Measurements from ENCODE around the gene RBM8A. TPM values are rescaled to one million over a fixed set of nuclear protein-coding genes. Genes with fewer than 3 reads are reported as not detected.

RBM8A gene
- total and polyA plus RNA-seq, 2 experiments from 2014 or later: 282 to 289 TPM

DNA sequence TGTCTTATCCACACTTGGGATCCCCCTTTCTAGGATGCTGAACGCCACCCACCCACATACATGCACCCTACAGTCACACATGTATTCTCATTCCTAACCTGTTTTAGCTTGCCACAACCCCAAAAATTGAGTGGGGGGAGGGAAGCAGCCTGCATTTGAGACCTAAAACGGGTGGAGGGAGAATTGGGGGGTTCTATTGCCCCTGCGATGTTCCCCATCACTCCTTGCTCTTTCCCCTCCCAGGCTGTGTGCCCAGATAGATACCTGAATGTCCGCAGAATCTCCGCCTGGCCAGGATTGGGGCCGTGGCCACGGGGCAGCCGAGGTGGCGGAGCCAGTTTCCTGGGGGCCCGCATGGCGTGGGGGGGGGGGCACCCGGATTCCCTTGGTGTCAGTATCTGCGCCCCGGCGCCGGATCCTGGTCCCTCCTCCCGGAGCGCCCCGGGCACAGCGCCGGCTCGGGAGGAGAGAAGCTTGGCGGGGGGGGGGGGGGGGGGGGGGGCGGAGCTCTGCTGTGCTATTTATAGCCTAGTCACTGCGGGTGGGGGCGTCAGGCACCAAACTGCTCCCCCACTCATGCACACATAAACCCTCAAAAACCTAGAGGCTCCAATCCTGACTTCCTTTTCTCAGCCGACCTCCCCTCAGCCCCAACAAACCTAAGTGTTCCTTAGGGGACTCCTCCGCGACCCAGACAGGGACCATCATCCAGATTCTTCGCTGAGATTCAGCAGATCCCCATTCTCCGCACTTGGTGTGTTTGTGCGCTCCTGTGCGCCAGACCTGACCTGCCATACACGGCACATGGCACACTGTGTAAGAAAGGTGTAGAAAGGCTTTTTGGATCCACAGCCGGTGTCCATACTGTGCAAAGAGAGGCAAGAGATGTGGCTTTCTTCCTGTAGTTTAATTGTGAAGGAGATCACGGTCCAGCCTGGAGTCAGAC, 35.1 kb upstream of the RBM8A start:
- TF ChIP-seq, protein P1, sequence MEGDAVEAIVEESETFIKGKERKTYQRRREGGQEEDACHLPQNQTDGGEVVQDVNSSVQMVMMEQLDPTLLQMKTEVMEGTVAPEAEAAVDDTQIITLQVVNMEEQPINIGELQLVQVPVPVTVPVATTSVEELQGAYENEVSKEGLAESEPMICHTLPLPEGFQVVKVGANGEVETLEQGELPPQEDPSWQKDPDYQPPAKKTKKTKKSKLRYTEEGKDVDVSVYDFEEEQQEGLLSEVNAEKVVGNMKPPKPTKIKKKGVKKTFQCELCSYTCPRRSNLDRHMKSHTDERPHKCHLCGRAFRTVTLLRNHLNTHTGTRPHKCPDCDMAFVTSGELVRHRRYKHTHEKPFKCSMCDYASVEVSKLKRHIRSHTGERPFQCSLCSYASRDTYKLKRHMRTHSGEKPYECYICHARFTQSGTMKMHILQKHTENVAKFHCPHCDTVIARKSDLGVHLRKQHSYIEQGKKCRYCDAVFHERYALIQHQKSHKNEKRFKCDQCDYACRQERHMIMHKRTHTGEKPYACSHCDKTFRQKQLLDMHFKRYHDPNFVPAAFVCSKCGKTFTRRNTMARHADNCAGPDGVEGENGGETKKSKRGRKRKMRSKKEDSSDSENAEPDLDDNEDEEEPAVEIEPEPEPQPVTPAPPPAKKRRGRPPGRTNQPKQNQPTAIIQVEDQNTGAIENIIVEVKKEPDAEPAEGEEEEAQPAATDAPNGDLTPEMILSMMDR (IDR thresholded peaks at IDR 0.05; ENCODE audit: low read depth, low read length): no peak
- peak overlapping the region; percentile 60 for H3K4me3 ChIP-seq
- no peaks in the 10 kb centered on the region for H3K9me3 ChIP-seq (ENCODE audit: low read depth)
- peaks cover 3% of the 10 kb centered on the region for H3K27me3 ChIP-seq
- no peak for DNase-seq (ENCODE audit: low read depth in 1 of 2, low spot score in 1 of 2)
- peaks cover 31% of the 10 kb centered on the region for H3K4me1 ChIP-seq (ENCODE audit: low read depth)
- no peaks in the 10 kb centered on the region for H3K36me3 ChIP-seq
- peak overlapping the region; percentile 47 for H3K27ac ChIP-seq

- H3K27me3 ChIP-seq: peaks cover 3% of the 10 kb centered on the region
These were observed 34.3 kb upstream of the RBM8A start for GRCh38 chr1:145961425-145962156.

GRCh38 chr1:145961109-145961424, 33.8 kb upstream of the RBM8A start:
- Histone ChIP-seq H3K4me3 (peak overlapping the region; percentile 60), H3K4me1 (ENCODE audit: low read depth) (peaks cover 37% of the 10 kb centered on the region), H3K27me3 (peaks cover 3% of the 10 kb centered on the region), H3K36me3 (no peaks in the 10 kb centered on the region), H3K27ac (peak overlapping the region; percentile 70), H3K9me3 (ENCODE audit: low read depth) (no peaks in the 10 kb centered on the region)
- TF ChIP-seq, protein P1 (IDR thresholded peaks at IDR 0.05; ENCODE audit: low read depth, low read length): no peak
- DNase-seq (ENCODE audit: low read depth in 1 of 2, low spot score in 1 of 2): no peak

More at GRCh38 chr1:145961425-145962156, 34.3 kb upstream of the RBM8A start:
- Histone ChIP-seq H3K27ac (no peak overlapping the region), H3K36me3 (no peaks in the 10 kb centered on the region), H3K9me3 (ENCODE audit: low read depth) (no peaks in the 10 kb centered on the region), H3K4me3 (peak overlapping the region; percentile 60), H3K4me1 (ENCODE audit: low read depth) (peaks cover 32% of the 10 kb centered on the region)
- TF ChIP-seq, protein P1 (IDR thresholded peaks at IDR 0.05; ENCODE audit: low read depth, low read length): no peak
- DNase-seq (ENCODE audit: low read depth in 1 of 2, low spot score in 1 of 2): peak; percentile 28 to 47

- peak overlapping the region; percentile 60 for H3K4me3 ChIP-seq
- TF ChIP-seq, protein P1 (IDR thresholded peaks at IDR 0.05; ENCODE audit: low read depth, low read length): no peak
- H3K9me3 ChIP-seq (ENCODE audit: low read depth): no peaks in the 10 kb centered on the region
- DNase-seq (ENCODE audit: low read depth in 1 of 2, low spot score in 1 of 2): peak; percentile 80 to 91
- H3K27ac ChIP-seq: peak overlapping the region; percentile 70
- H3K36me3 ChIP-seq: no peaks in the 10 kb centered on the region
- peaks cover 3% of the 10 kb centered on the region for H3K27me3 ChIP-seq
- H3K4me1 ChIP-seq (ENCODE audit: low read depth): peaks cover 42% of the 10 kb centered on the region
These were observed 33.3 kb upstream of the RBM8A start for GRCh38 chr1:145960468-145961108.

DNA sequence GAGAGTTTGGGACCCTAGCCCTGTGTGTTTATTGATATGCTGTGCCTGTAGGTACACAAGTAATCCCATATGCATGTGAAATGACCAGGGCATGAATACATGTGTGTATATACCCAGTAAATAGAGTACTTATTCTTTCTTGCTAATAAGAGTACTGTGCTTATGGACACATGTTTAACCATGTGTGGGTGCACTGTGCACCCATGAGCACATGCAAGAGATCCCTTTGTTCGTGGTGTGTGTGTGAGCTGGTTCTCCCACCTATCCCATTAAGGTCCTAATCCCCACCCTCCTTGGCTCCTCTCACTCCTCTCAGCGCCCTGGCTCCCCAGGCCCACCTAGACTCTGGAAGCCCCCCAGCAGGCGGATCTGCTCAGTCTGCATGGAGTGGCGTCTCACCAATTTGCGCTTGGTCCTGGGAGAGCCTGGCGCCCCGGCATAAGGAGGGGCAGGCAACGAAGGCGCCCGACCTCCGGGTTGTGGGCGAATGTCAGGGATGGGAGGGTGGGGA, 32.7 kb upstream of the RBM8A start:
- DNase-seq (ENCODE audit: low read depth in 1 of 2, low spot score in 1 of 2): no peak
- peaks cover 3% of the 10 kb centered on the region for H3K27me3 ChIP-seq
- no peaks in the 10 kb centered on the region for H3K36me3 ChIP-seq
- H3K4me1 ChIP-seq (ENCODE audit: low read depth): peaks cover 47% of the 10 kb centered on the region
- peak overlapping the region; percentile 70 for H3K27ac ChIP-seq
- H3K9me3 ChIP-seq (ENCODE audit: low read depth): no peaks in the 10 kb centered on the region
- TF ChIP-seq, protein P1 (IDR thresholded peaks at IDR 0.05; ENCODE audit: low read depth, low read length): no peak
- peak overlapping the region; percentile 60 for H3K4me3 ChIP-seq

Measured in cardiac muscle cell (in vitro differentiated cells and primary cell).